A549 (cell line): ENCODE measurements around the gene NUCB1.

Source experiments
- REST ChIP-seq: fragments of 200-600 bp; sonication (generic); IDR thresholded peaks from 2 replicates; pipeline ENCODE4 v1.6.1; 2016; ENCODE audit warnings: antibody characterized with exemption, mild to moderate bottlenecking, moderate library complexity
- USF2 ChIP-seq: fragments of 450-650 bp; IDR thresholded peaks from 2 replicates; pipeline ENCODE4 v1.6.1; 2014; ENCODE audit warnings: antibody characterized with exemption

GRCh38 chr19:48883726-48884125 is 16.4 kb upstream of the NUCB1 start:
- TF ChIP-seq REST (no peak), USF2 (no peak)
